Measurements from ENCODE around the gene CDK3.

DNA sequence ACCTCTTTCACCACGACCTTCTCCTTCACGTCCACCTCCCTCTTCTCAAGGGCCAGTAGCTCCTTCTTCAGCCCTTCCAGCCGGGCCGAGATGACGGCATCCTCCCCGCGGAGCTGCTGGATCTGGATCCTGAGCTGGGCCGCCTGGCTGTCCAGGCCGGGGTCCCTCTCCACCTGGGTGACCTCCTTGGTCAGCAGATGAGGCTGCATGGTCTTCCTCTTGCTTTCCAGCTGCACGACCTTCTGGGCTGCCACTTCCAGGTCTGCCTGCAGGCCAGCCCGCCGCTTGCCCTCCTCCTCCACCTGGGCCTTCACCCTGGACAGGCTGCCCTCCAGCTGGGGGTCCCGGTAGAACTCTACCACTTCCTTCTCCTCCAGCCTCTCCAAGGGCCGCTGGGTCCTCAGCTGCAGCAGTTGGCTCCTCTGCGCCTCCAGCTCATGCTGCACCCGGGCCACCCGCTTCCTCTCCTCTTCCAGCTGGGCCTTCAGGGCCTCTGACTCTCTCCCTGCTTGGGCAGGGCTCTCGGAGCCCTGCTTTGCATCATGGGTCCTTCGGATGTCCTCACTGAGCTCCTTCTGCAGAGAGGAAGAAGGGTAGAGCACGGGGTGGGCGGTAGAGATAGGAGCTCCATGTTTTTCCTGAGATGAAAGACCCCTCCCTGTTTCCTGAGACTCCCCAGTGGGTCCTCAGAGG, 9.5 kb downstream of the CDK3 start:
- TF ChIP-seq, protein P1, sequence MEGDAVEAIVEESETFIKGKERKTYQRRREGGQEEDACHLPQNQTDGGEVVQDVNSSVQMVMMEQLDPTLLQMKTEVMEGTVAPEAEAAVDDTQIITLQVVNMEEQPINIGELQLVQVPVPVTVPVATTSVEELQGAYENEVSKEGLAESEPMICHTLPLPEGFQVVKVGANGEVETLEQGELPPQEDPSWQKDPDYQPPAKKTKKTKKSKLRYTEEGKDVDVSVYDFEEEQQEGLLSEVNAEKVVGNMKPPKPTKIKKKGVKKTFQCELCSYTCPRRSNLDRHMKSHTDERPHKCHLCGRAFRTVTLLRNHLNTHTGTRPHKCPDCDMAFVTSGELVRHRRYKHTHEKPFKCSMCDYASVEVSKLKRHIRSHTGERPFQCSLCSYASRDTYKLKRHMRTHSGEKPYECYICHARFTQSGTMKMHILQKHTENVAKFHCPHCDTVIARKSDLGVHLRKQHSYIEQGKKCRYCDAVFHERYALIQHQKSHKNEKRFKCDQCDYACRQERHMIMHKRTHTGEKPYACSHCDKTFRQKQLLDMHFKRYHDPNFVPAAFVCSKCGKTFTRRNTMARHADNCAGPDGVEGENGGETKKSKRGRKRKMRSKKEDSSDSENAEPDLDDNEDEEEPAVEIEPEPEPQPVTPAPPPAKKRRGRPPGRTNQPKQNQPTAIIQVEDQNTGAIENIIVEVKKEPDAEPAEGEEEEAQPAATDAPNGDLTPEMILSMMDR (conservative IDR thresholded peaks at IDR 0.05; ENCODE audit: low read depth, low read length): no peak
- TF ChIP-seq EZH2phosphoT487 (IDR thresholded peaks at IDR 0.05; ENCODE audit: borderline replicate concordance, low read length): no peak

Data from PC-3 (cell line).